HG02588 (cell line): ENCODE data around the gene MMP21.

Experiments used
- ATAC-seq: cut with Tn5 transposase; IDR thresholded peaks from one replicate; pipeline ENCODE4 v1.9.1; 2021; ENCODE audit warnings: mild to moderate bottlenecking, moderate library complexity; ENCODE audit not compliant: unreplicated experiment

MMP21 gene

GRCh38 chr10:125775491-125776106, at the start of gene MMP21:
TSS of gene MMP21 (minus strand) at chr10:125775821. CDS start at chr10:125775821, 0 bp downstream.
- ATAC-seq, result no peak

- no peak for ATAC-seq
These were observed 49.1 kb upstream of the MMP21 start for GRCh38 chr10:125824736-125825135.

- ATAC-seq, result no peak
These were observed 48.1 kb upstream of the MMP21 start for GRCh38 chr10:125823663-125824251.

- peak; percentile 63 for ATAC-seq
These were observed 47.4 kb upstream of the MMP21 start, which contains the start of the genes BCCIP and UROS for GRCh38 chr10:125822878-125823662. TSS of gene BCCIP (plus strand) at chr10:125823546. CDS start at chr10:125823558, 12 bp downstream. TSS of gene UROS (minus strand) at chr10:125823258. CDS start at chr10:125816499, 6,759 bp downstream.

- peak; percentile 42 for ATAC-seq
These were observed 45.1 kb upstream of the MMP21 start for GRCh38 chr10:125820701-125821100.

- ATAC-seq, result no peak
These were observed 41.8 kb upstream of the MMP21 start for GRCh38 chr10:125817337-125817946.

GRCh38 chr10:125816548-125816947, 40.9 kb upstream of the MMP21 start:
- no peak for ATAC-seq

GRCh38 chr10:125815764-125816163, 40.1 kb upstream of the MMP21 start:
- no peak for ATAC-seq

- ATAC-seq, result no peak
These were observed 36.6 kb upstream of the MMP21 start for GRCh38 chr10:125812128-125812750.

GRCh38 chr10:125811251-125811650, 35.6 kb upstream of the MMP21 start:
- ATAC-seq, result no peak

GRCh38 chr10:125808047-125808446, 32.4 kb upstream of the MMP21 start:
- ATAC-seq, result no peak

- ATAC-seq, result no peak
These were observed 27.1 kb upstream of the MMP21 start for GRCh38 chr10:125802739-125803138.

- ATAC-seq, result no peak
These were observed 26.5 kb upstream of the MMP21 start for GRCh38 chr10:125802131-125802530.

GRCh38 chr10:125801574-125801973, 26.0 kb upstream of the MMP21 start:
- no peak for ATAC-seq

- ATAC-seq, result no peak
These were observed 24.0 kb upstream of the MMP21 start for GRCh38 chr10:125799451-125800182.

GRCh38 chr10:125797994-125798662, 22.5 kb upstream of the MMP21 start:
- no peak for ATAC-seq

GRCh38 chr10:125797424-125797823, 21.8 kb upstream of the MMP21 start:
- ATAC-seq, result no peak

- no peak for ATAC-seq
These were observed 20.1 kb upstream of the MMP21 start for GRCh38 chr10:125795637-125796190.

- ATAC-seq, result no peak
These were observed 19.5 kb upstream of the MMP21 start for GRCh38 chr10:125795128-125795527.
